Thymus (tissue), 11 donors: ENCODE results near the gene SEC31A. TPM values are rescaled to one million over a fixed set of nuclear protein-coding genes. Genes with fewer than 3 reads are reported as not detected.
"Not testable (repeated sequence)": the region's sequence is repeated elsewhere in the genome, so short reads cannot be mapped to it uniquely, and the experiment has no call there.

Source experiments
- DNase-seq, 9 donors: peaks; one replicate each; pipeline ENCODE4 v3.0.0-alpha.2; 2013; ENCODE audit warnings: low spot score in 9 of 9, low read depth in 6 of 9, missing footprints in 1 of 9
- H3K27ac ChIP-seq, 2 donors: one replicate each; pipeline ENCODE4 v1.5.1; 2013; ENCODE audit warnings: control low read depth in 1 of 2, low read depth in 1 of 2, low read length in 1 of 2, mild to moderate bottlenecking in 1 of 2, moderate library complexity in 1 of 2
- H3K27me3 ChIP-seq, 2 donors: one replicate each; pipeline ENCODE4 v1.5.1; 2013; ENCODE audit warnings: low read length in 1 of 2; ENCODE audit not compliant: control insufficient read depth in 2 of 2, insufficient read depth in 1 of 2
- H3K36me3 ChIP-seq, 2 donors: one replicate each; pipeline ENCODE4 v1.5.1; 2013; ENCODE audit warnings: low read length in 1 of 2, mild to moderate bottlenecking in 1 of 2, moderate library complexity in 1 of 2; ENCODE audit not compliant: control insufficient read depth in 2 of 2, insufficient read depth in 2 of 2
- H3K4me1 ChIP-seq, 2 donors: one replicate each; pipeline ENCODE4 v1.5.1; 2013; ENCODE audit warnings: low read length in 2 of 2; ENCODE audit not compliant: control insufficient read depth in 2 of 2, insufficient read depth in 2 of 2
- H3K4me3 ChIP-seq, 2 donors: one replicate each; pipeline ENCODE4 v1.5.1; 2013; ENCODE audit warnings: low read length in 2 of 2, control low read depth in 1 of 2, mild to moderate bottlenecking in 1 of 2
- H3K9me3 ChIP-seq, 2 donors: one replicate each; pipeline ENCODE4 v1.5.1; 2013; ENCODE audit warnings: low read length in 1 of 2, mild to moderate bottlenecking in 1 of 2; ENCODE audit not compliant: control insufficient read depth in 2 of 2, insufficient read depth in 1 of 2
- whole genome bisulfite sequencing: extraction: QIAGEN DNeasy Blood & Tissue Kit; methylation state at CpG from one replicate; pipeline ENCODE4 v1.1.7; 2013; 5-methylcytosine and 5-hydroxymethylcytosine counted together
- polyA plus RNA-seq: library from polyadenylated mRNA; stranded (reverse); fragments of 200-250 nt; gene quantifications from one replicate; pipeline ENCODE4 v1.2.3, GENCODE V29; 2013
- total RNA-seq: library from RNA; stranded (reverse); fragments of 120-200 nt; gene quantifications from one replicate; pipeline ENCODE4 v1.2.4, GENCODE V29; 2013
- donor health status: healthy.

SEC31A gene
- total and polyA plus RNA-seq, 2 donors = 54.5 to 116 TPM

DNA sequence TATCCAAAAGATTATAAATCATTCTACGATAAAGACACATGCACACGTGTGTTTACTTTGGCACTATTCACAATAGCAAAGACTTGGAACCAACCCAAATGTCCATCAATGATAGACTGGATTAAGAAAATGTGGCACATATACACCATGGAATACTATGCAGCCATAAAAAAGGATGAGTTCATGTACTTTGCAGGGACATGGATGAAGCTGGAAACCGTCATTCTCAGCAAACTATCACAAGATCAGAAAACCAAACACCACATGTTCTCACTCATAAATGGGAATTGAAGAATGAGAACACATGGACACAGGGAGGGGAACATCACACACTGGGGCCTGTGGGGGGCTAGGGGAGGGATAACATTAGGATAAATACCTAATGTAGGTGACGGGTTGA lies 57.9 kb downstream of the SEC31A start:
- WGBS = 95% methylated on average over 4 of the region's 4 CpGs
- peaks cover 12 to 29% of the 10 kb centered on the region in 2 donors for H3K36me3 ChIP-seq
- DNase-seq, H3K27me3 ChIP-seq, H3K4me3 ChIP-seq, H3K9me3 ChIP-seq, H3K4me1 ChIP-seq, H3K27ac ChIP-seq: not testable (repeated sequence)

DNA sequence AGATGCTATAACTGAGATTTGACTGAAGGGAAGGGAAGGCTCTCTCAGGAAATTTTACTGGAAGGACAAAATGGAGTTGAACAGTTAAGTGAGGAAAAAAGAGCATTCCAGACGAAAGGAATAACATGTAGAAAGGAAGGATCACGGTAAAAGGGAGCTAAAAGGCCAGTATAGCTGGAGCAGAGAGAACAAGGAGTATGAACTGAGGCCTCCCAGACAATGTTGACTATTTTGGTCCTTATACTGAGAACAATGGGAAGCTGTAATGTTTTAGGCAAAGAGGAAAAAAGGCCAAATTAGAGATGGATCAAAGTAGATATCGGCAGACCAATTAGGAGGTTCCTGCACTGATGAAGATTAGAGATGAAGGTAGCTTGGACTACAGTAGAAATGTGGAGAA lies 65.5 kb downstream of the SEC31A start:
- Histone ChIP-seq H3K27ac (no peak overlapping the region), H3K27me3 (no peaks in the 10 kb centered on the region), H3K9me3 (no peaks in the 10 kb centered on the region), H3K4me3 (no peak overlapping the region), H3K4me1 (no peaks in the 10 kb centered on the region), H3K36me3 (peaks cover 24 to 76% of the 10 kb centered on the region in 2 donors)
- no peak for DNase-seq
- WGBS = over 99% methylated on average over 3 of the region's 3 CpGs

DNA sequence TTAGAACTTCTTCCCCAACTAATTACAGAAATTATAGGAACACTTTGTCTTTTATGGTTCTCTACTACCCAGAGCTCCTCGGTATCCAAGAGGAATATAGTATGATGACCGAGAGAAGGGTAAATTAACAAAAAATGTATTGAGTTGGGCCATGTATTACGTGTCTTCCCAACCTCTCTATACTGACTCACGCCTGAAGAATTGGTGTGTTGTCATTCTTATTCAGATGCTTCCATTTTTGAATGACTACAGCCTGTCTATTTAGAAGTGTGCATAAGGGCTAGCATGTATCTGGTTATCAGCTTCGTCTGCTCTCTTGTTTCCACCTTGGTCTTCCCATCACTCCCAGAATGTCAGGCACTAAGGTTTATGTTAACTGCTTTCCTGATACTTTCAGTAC lies 67.9 kb downstream of the SEC31A start:
- 99% methylated on average over 5 of the region's 5 CpGs for WGBS
- H3K4me3 ChIP-seq = no peak overlapping the region
- no peak for DNase-seq
- no peaks in the 10 kb centered on the region for H3K9me3 ChIP-seq
- H3K27me3 ChIP-seq = no peaks in the 10 kb centered on the region
- H3K27ac ChIP-seq = no peak overlapping the region
- peaks cover 19 to 80% of the 10 kb centered on the region in 2 donors for H3K36me3 ChIP-seq
- H3K4me1 ChIP-seq = no peaks in the 10 kb centered on the region

DNA sequence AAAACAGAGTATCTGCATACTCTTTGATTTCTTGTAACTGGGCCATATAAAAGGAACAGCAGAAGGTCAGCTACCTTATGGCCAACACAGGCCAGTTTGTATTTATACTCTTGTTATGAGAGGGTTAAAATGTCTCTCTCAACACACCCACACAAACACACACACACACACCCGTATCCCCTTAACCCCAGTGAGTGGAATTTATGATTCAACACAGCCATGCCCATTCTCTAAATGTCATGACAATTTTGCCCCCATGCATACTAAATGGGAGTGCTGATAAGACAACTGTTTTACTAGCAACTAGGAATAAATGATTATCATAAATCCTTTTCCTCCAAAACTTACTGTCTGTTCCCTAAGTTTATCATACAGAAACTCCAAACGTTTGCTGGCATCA lies 70.3 kb downstream of the SEC31A start:
- H3K4me1 ChIP-seq = no peaks in the 10 kb centered on the region
- no peak for DNase-seq
- peaks cover 15 to 63% of the 10 kb centered on the region in 2 donors for H3K36me3 ChIP-seq
- H3K27me3 ChIP-seq = no peaks in the 10 kb centered on the region
- 84% methylated on average over 2 of the region's 2 CpGs for WGBS
- no peaks in the 10 kb centered on the region for H3K9me3 ChIP-seq
- no peak overlapping the region for H3K27ac ChIP-seq
- no peak overlapping the region for H3K4me3 ChIP-seq

DNA sequence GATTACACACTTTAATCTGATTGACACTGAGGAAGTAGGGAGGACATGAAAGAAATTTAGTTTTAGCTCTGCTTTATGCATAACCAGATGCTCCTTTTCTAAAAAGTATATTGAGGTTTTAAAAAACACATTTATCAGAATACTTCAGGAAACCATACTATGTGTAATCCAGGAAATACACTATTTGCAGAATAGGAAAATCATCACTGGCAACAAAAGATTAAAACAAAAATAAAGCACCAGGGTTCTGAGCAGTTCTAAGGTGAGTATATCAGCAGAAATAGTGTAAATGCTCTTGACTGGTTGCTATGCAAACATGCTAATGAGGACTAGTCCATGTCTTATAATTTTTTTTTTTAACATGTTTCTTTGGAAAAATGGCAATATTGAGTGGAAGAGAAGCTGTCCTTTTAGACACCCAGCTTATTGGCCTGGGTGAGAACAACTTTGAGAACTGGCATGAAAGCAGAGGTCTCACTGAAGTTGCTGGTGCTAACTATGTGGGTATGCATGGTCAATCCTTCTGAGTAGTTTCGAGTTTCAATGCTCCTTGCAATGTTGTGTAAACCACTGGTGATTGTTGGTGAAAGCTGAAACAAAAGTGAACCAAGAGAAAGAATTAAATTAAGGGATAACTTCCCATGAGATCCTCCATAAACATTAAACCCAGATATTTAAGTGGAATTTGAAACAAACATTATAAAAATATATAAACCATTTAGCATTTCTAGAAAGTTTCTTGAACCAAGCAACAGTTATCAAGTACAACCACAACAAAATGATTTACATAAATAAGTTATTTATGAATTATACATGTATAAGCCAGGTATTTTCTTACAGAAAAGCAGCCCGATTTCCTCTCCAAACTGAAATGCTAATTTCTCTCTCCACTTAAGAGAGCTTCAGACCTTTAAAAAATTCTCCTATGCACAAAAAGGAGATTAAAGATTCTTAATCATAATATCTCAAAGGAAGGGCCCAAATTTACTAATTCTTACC lies 72.0 kb downstream of the SEC31A start:
- H3K27me3 ChIP-seq = no peaks in the 10 kb centered on the region
- no peaks in the 10 kb centered on the region for H3K9me3 ChIP-seq
- no peak for DNase-seq
- peaks cover 15 to 46% of the 10 kb centered on the region in 2 donors for H3K36me3 ChIP-seq
- no peaks in the 10 kb centered on the region for H3K4me1 ChIP-seq
- no peak overlapping the region for H3K4me3 ChIP-seq
- H3K27ac ChIP-seq = no peak overlapping the region
- 96% methylated on average over 2 of the region's 2 CpGs for WGBS

DNA sequence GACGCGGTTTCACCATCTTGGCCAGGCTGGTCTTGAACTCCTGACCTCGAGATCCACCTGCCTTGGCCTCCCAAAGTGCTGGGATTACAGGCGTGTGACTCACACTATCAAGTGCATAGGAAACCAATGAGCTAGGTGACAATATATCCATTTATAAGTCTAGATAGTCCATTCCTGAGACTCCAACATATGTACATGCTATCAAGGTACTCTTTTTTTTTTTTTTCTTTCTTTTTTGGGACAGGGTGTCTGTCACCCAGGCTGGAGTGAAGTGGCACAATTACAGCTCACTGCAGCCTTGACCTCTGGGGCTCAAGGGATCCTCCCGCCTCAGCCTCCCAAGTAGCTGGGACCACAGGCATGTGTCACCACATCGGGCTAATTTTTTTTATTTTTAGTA lies 74.1 kb downstream of the SEC31A start:
- DNase-seq, H3K27ac ChIP-seq, H3K27me3 ChIP-seq, H3K4me3 ChIP-seq, H3K4me1 ChIP-seq, H3K9me3 ChIP-seq: not testable (repeated sequence)
- WGBS = over 99% methylated on average over 6 of the region's 6 CpGs
- peaks cover 7 to 28% of the 10 kb centered on the region in 2 donors for H3K36me3 ChIP-seq

DNA sequence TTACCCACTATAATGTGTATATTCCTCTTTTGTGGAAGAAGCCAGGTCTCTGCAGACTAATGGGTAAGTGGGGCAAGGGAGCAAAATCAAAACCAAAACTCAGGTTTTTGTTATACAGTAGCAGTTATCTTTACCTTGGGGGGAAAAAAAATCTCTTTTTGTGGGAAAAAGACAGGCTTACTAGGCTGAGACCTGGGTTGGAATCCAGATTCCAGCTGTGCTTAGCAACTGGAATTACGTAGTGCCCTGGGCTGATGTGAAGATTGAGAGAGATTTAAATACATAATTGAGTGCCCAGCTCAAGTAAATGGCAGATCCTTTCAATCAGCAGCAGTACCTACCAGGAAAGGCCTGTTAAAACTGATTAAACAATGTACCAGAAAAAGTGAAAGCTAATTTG lies 76.9 kb downstream of the SEC31A start:
- H3K27me3 ChIP-seq = no peaks in the 10 kb centered on the region
- 98% methylated on average over 1 of the region's 1 CpG for WGBS

DNA sequence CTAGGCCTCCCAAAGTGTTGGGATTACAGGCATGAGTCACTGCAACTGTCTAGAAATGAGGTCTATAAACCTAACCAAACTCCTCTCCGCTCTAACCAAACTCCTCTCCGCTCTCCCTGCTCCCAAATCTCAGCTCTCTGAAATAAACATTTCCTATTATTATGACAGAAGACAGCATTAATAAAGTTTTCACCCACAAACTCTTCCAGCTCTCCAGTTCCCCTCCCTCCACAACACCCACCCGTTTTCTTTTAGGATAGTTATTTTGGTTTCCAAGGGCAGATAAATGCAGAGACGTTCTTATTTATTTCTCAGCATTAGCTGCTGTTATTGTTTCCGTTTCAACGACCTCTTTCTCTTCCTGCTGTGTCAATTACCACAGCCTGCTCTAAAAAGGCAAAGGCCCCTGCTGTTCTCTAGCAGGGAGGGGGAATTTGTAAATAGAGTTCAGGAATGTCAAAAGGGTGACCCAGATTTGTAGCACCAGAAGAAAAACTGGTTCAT lies 79.1 kb downstream of the SEC31A start:
- peaks cover 0 to 3% of the 10 kb centered on the region in 2 donors for H3K36me3 ChIP-seq

More for the DNA sequence above, 76.9 kb downstream of the SEC31A start:
- H3K4me1 ChIP-seq = no peaks in the 10 kb centered on the region
- no peak overlapping the region for H3K27ac ChIP-seq
- peaks cover 3 to 6% of the 10 kb centered on the region in 2 donors for H3K36me3 ChIP-seq
- H3K4me3 ChIP-seq = no peak overlapping the region
- DNase-seq = no peak
- no peaks in the 10 kb centered on the region for H3K9me3 ChIP-seq

DNA sequence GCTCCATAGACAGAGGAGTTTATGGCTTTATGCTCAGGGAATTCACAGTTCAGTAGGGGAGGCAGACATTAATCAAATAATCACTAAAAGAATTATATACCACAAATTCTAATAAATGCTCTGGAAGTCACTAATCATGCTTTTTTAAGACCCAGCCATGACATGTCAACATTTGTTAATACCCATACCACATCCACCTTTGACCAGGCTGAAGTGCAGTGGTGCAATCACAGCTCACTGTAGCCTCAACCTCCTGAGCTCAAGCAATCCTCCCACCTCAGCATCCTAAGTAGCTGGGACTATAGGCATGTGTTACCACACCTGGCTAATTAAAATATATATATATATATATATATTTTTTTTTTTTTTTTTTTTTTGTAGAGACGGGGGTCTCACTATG lies 79.6 kb downstream of the SEC31A start:
- WGBS = 93% methylated on average over 1 of the region's 1 CpG
- H3K9me3 ChIP-seq = no peaks in the 10 kb centered on the region
- DNase-seq = no peak
- no peaks in the 10 kb centered on the region for H3K27me3 ChIP-seq
- no peaks in the 10 kb centered on the region for H3K4me1 ChIP-seq
- H3K36me3 ChIP-seq = peaks cover 0 to 3% of the 10 kb centered on the region in 2 donors
- H3K4me3 ChIP-seq = no peak overlapping the region
- no peak overlapping the region for H3K27ac ChIP-seq

More for the DNA sequence above, 79.1 kb downstream of the SEC31A start:
- Histone ChIP-seq H3K4me1 (no peaks in the 10 kb centered on the region), H3K27me3 (no peaks in the 10 kb centered on the region), H3K4me3 (no peak overlapping the region), H3K27ac (no peak overlapping the region), H3K9me3 (no peaks in the 10 kb centered on the region)
- DNase-seq = no peak
- WGBS = 52% methylated on average over 6 of the region's 6 CpGs
